ENCODE results near the gene NEK9. TPM values are rescaled to one million over a fixed set of nuclear protein-coding genes. Genes with fewer than 3 reads are reported as not detected.

Gene NEK9
- total RNA-seq, 2 experiments from 2014 or later = 45.2 to 58.7 TPM

- H3K4me3 Mint-ChIP-seq = no peak overlapping the region
- intact Hi-C loops (cut with DNase I, micrococcal nuclease) = no loop called here
- POLR2A ChIA-PET = no interaction called here
These were observed 12.8 kb downstream of the NEK9 start for GRCh38 chr14:75113932-75114539.

GRCh38 chr14:75109877-75110276, 17.0 kb downstream of the NEK9 start:
- Mint-ChIP-seq H3K4me3 (no peak overlapping the region), H3K4me1 (peaks cover 5% of the 10 kb centered on the region), H3K27me3 (no peaks in the 10 kb centered on the region), H3K9me3 (ENCODE audit: low read depth) (no peaks in the 10 kb centered on the region), H3K27ac (no peak overlapping the region), H3K36me3 (ENCODE audit: low read depth) (peaks cover 49% of the 10 kb centered on the region)
- ChIA-PET CTCF (interaction anchor here (1.0 kb wide), 1 partner anchor 164 kb away, joined by 4 read pairs; no protein-coding TSS in a partner anchor), POLR2A (no interaction called here)
- ATAC-seq (no peak), DNase-seq (no peak)
- intact Hi-C loops (cut with DNase I, micrococcal nuclease) = no loop called here

More at GRCh38 chr14:75113932-75114539, 12.8 kb downstream of the NEK9 start:
- CTCF ChIA-PET = no interaction called here
- Mint-ChIP-seq H3K4me1 (peaks cover 5% of the 10 kb centered on the region), H3K36me3 (ENCODE audit: low read depth) (peaks cover 50% of the 10 kb centered on the region), H3K27ac (peak overlapping the region; percentile 15), H3K27me3 (no peaks in the 10 kb centered on the region), H3K9me3 (ENCODE audit: low read depth) (no peaks in the 10 kb centered on the region)
- no peak for DNase-seq
- no peak for ATAC-seq

- H3K4me3 Mint-ChIP-seq = no peak overlapping the region
- no peaks in the 10 kb centered on the region for H3K9me3 Mint-ChIP-seq (ENCODE audit: low read depth)
- H3K27ac Mint-ChIP-seq = no peak overlapping the region
- ChIA-PET CTCF (interaction anchor here (0.6 to 1.0 kb wide), 3 partner anchors 9 to 19 kb away, joined by 3 read pairs; no protein-coding TSS in a partner anchor), POLR2A (interaction anchor here (0.6 kb wide), 1 partner anchor 1188 kb away, joined by 3 read pairs; no protein-coding TSS in a partner anchor)
- no peak for DNase-seq
- H3K36me3 Mint-ChIP-seq (ENCODE audit: low read depth) = peaks cover 52% of the 10 kb centered on the region
- no peaks in the 10 kb centered on the region for H3K4me1 Mint-ChIP-seq
- ATAC-seq = no peak
- no peaks in the 10 kb centered on the region for H3K27me3 Mint-ChIP-seq
- intact Hi-C loops (cut with DNase I, micrococcal nuclease) = no loop called here
These were observed 19.7 kb downstream of the NEK9 start for GRCh38 chr14:75107186-75107585.

GRCh38 chr14:75101491-75101890, 25.4 kb downstream of the NEK9 start:
- CTCF ChIA-PET = interaction anchor here (0.7 to 1.3 kb wide), 3 partner anchors 13 to 122 kb away, joined by 3 to 5 read pairs (median 3); no protein-coding TSS in a partner anchor
- no peak for ATAC-seq
- intact Hi-C loops (cut with DNase I, micrococcal nuclease) = no loop called here
- POLR2A ChIA-PET = no interaction called here
- no peaks in the 10 kb centered on the region for H3K4me1 Mint-ChIP-seq
- H3K4me3 Mint-ChIP-seq = no peak overlapping the region
- no peak overlapping the region for H3K27ac Mint-ChIP-seq
- no peak for DNase-seq
- no peaks in the 10 kb centered on the region for H3K9me3 Mint-ChIP-seq (ENCODE audit: low read depth)
- H3K36me3 Mint-ChIP-seq (ENCODE audit: low read depth) = peaks cover 51% of the 10 kb centered on the region
- no peaks in the 10 kb centered on the region for H3K27me3 Mint-ChIP-seq

- no peaks in the 10 kb centered on the region for H3K27me3 Mint-ChIP-seq
- DNase-seq (no peak), ATAC-seq (no peak)
- ChIA-PET CTCF (interaction anchor here (0.7 kb wide), 1 partner anchor 9 kb away, joined by 3 read pairs; no protein-coding TSS in a partner anchor), POLR2A (no interaction called here)
- no peaks in the 10 kb centered on the region for H3K4me1 Mint-ChIP-seq
- no peaks in the 10 kb centered on the region for H3K9me3 Mint-ChIP-seq (ENCODE audit: low read depth)
- H3K27ac Mint-ChIP-seq = no peak overlapping the region
- no peak overlapping the region for H3K4me3 Mint-ChIP-seq
- H3K36me3 Mint-ChIP-seq (ENCODE audit: low read depth) = peaks cover 41% of the 10 kb centered on the region
- intact Hi-C loops (cut with DNase I, micrococcal nuclease) = no loop called here
These were observed 28.2 kb downstream of the NEK9 start for GRCh38 chr14:75098682-75099081.

- H3K36me3 Mint-ChIP-seq (ENCODE audit: low read depth) = peaks cover 39% of the 10 kb centered on the region
These were observed 28.6 kb downstream of the NEK9 start for GRCh38 chr14:75098212-75098611.

GRCh38 chr14:75096959-75097358, 29.9 kb downstream of the NEK9 start:
- Mint-ChIP-seq H3K27ac (no peak overlapping the region), H3K9me3 (ENCODE audit: low read depth) (no peaks in the 10 kb centered on the region), H3K4me3 (no peak overlapping the region), H3K27me3 (no peaks in the 10 kb centered on the region), H3K36me3 (ENCODE audit: low read depth) (peaks cover 41% of the 10 kb centered on the region), H3K4me1 (no peaks in the 10 kb centered on the region)
- ATAC-seq (no peak), DNase-seq (no peak)
- intact Hi-C loops (cut with DNase I, micrococcal nuclease) = no loop called here
- ChIA-PET CTCF (interaction anchor here (0.6 kb wide), 1 partner anchor 32 kb away, joined by 3 read pairs; no protein-coding TSS in a partner anchor), POLR2A (no interaction called here)

More at GRCh38 chr14:75098212-75098611, 28.6 kb downstream of the NEK9 start:
- Mint-ChIP-seq H3K4me3 (no peak overlapping the region), H3K9me3 (ENCODE audit: low read depth) (no peaks in the 10 kb centered on the region), H3K27ac (no peak overlapping the region), H3K4me1 (no peaks in the 10 kb centered on the region), H3K27me3 (no peaks in the 10 kb centered on the region)
- CTCF ChIA-PET = interaction anchor here (0.7 kb wide), 1 partner anchor 9 kb away, joined by 3 read pairs; no protein-coding TSS in a partner anchor
- POLR2A ChIA-PET = no interaction called here
- intact Hi-C loops (cut with DNase I, micrococcal nuclease) = no loop called here
- DNase-seq (no peak), ATAC-seq (no peak)

GRCh38 chr14:75095690-75096089, 31.2 kb downstream of the NEK9 start:
- POLR2A ChIA-PET = no interaction called here
- Mint-ChIP-seq H3K36me3 (ENCODE audit: low read depth) (peaks cover 45% of the 10 kb centered on the region), H3K4me1 (no peaks in the 10 kb centered on the region), H3K9me3 (ENCODE audit: low read depth) (no peaks in the 10 kb centered on the region), H3K27ac (no peak overlapping the region), H3K27me3 (no peaks in the 10 kb centered on the region), H3K4me3 (no peak overlapping the region)
- ATAC-seq (no peak), DNase-seq (no peak)
- intact Hi-C loops (cut with DNase I, micrococcal nuclease) = no loop called here
- CTCF ChIA-PET = interaction anchor here (0.6 to 0.7 kb wide), 2 partner anchors 150 to 311 kb away, joined by 3 read pairs; no protein-coding TSS in a partner anchor

- intact Hi-C loops (cut with DNase I, micrococcal nuclease) = loop anchor here in 1 of 2 experiments (5.0 kb wide), 1 partner anchor 83 kb away; no protein-coding TSS in a partner anchor
- ChIA-PET CTCF (interaction anchor here (0.5 to 0.7 kb wide), 3 partner anchors 15 to 310 kb away, joined by 3 to 4 read pairs (median 4); no protein-coding TSS in a partner anchor), POLR2A (no interaction called here)
- H3K27ac Mint-ChIP-seq = no peak overlapping the region
- DNase-seq (no peak), ATAC-seq (no peak)
- peaks cover 41% of the 10 kb centered on the region for H3K36me3 Mint-ChIP-seq (ENCODE audit: low read depth)
- no peaks in the 10 kb centered on the region for H3K4me1 Mint-ChIP-seq
- no peaks in the 10 kb centered on the region for H3K27me3 Mint-ChIP-seq
- H3K4me3 Mint-ChIP-seq = no peak overlapping the region
- H3K9me3 Mint-ChIP-seq (ENCODE audit: low read depth) = no peaks in the 10 kb centered on the region
These were observed 32.0 kb downstream of the NEK9 start for GRCh38 chr14:75094896-75095295.

GRCh38 chr14:75092698-75093097, 34.1 kb downstream of the NEK9 start:
- no peak for DNase-seq
- ATAC-seq = no peak
- H3K4me3 Mint-ChIP-seq = no peak overlapping the region
- intact Hi-C loops (cut with DNase I, micrococcal nuclease) = loop anchor here in 1 of 2 experiments (5.0 kb wide), 1 partner anchor 80 kb away; no protein-coding TSS in a partner anchor
- no peak overlapping the region for H3K27ac Mint-ChIP-seq
- H3K27me3 Mint-ChIP-seq = no peaks in the 10 kb centered on the region
- peaks cover 28% of the 10 kb centered on the region for H3K36me3 Mint-ChIP-seq (ENCODE audit: low read depth)
- H3K4me1 Mint-ChIP-seq = no peaks in the 10 kb centered on the region
- H3K9me3 Mint-ChIP-seq (ENCODE audit: low read depth) = no peaks in the 10 kb centered on the region
- ChIA-PET CTCF (interaction anchor here (0.6 to 1.7 kb wide), 2 partner anchors 11 to 441 kb away, joined by 3 to 5 read pairs; no protein-coding TSS in a partner anchor), POLR2A (no interaction called here)

GRCh38 chr14:75091251-75091650, 35.6 kb downstream of the NEK9 start:
- intact Hi-C loops (cut with DNase I, micrococcal nuclease) = loop anchor here in 1 of 2 experiments (5.0 kb wide), 1 partner anchor 79 kb away; no protein-coding TSS in a partner anchor
- CTCF ChIA-PET = interaction anchor here (0.6 to 5.6 kb wide), 7 partner anchors 12 to 231 kb away, joined by 3 to 59 read pairs (median 3); partner anchors contain the start of genes ACYP1 and ZC2HC1C
- POLR2A ChIA-PET = no interaction called here
- Mint-ChIP-seq H3K27me3 (no peaks in the 10 kb centered on the region), H3K36me3 (ENCODE audit: low read depth) (peaks cover 32% of the 10 kb centered on the region), H3K27ac (no peak overlapping the region), H3K9me3 (ENCODE audit: low read depth) (no peaks in the 10 kb centered on the region), H3K4me3 (no peak overlapping the region), H3K4me1 (no peaks in the 10 kb centered on the region)
- no peak for ATAC-seq
- DNase-seq = no peak

- no peaks in the 10 kb centered on the region for H3K9me3 Mint-ChIP-seq (ENCODE audit: low read depth)
- intact Hi-C loops (cut with DNase I, micrococcal nuclease) = loop anchor here in 1 of 2 experiments (5.0 kb wide), 1 partner anchor 78 kb away; no protein-coding TSS in a partner anchor
- no peak overlapping the region for H3K4me3 Mint-ChIP-seq
- H3K4me1 Mint-ChIP-seq = no peaks in the 10 kb centered on the region
- H3K36me3 Mint-ChIP-seq (ENCODE audit: low read depth) = peaks cover 34% of the 10 kb centered on the region
- DNase-seq (no peak), ATAC-seq (no peak)
- ChIA-PET POLR2A (no interaction called here), CTCF (interaction anchor here (0.7 to 5.6 kb wide), 5 partner anchors 15 to 228 kb away, joined by 3 to 59 read pairs (median 3); partner anchors contain the start of gene ACYP1)
- H3K27ac Mint-ChIP-seq = no peak overlapping the region
- H3K27me3 Mint-ChIP-seq = no peaks in the 10 kb centered on the region
These were observed 36.5 kb downstream of the NEK9 start for GRCh38 chr14:75090353-75090752.

Measured in activated CD4-positive, alpha-beta T cell treated with anti-CD3 and anti-CD28 coated beads for 36 hours (primary cell).